HG03354 (cell line): Measurements from ENCODE around the gene MGP.

Source experiments
- ATAC-seq: cut with Tn5 transposase; IDR thresholded peaks from one replicate; pipeline ENCODE4 v1.9.1; 2021; ENCODE audit warnings: mild to moderate bottlenecking; ENCODE audit not compliant: unreplicated experiment, poor library complexity, severe bottlenecking

MGP gene

DNA sequence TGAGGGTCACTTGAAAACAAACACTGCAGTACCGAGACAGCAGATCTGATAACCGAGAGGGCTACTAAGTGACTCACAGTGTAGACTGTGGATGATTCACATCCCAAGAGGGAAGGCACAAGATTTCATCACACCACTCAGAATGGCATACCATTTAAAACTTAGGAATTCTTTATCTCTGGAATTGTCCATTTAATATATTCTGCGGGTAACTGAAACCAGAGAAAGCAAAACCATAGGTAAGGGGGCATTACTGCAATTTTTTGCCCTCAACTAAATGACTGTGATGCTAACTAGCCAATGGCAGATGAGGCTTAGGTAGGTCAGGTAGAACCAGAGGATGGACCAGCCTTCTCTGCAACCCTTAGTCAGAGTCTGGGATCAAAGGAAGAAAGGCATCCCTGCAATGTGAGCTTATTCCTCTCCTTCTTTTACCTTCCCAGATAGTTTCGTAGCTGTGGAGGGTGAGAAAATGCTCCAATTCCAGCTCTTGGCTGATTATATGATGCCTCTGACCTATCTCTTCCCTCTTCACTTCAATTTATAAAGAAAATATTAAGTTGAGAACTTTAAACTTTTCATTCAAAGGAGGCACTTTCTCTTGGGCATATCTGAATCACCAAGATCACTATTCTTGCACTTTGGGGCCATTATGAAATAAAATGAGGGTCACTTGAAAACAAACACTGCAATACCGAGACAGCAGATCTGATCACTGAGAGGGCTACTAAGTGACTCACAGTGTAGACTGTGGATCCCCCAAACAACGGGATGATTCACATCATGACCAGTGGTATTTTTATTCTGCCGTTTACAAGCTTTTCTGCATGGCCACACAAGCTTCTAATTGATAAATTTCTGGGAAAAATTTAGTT is 49.1 kb downstream of the MGP start:
- ATAC-seq = no peak

DNA sequence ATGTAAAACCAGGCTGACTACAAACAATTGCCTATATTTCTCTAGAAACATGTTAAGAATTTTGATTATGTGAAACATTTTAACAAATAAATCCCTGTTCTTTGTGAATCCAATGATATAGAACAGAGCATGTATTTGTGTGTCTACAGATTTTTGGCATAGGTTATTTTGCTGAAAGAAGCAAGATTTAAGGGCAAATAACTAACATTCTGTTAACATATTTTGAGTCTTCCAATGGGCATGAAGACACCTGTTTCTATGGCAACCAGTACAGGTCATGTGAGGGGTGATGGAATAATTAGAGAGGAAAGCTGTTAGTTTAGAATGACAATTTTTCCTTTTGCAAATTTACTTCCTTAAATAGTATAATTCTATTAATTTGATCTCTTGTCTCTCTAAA is 51.1 kb downstream of the MGP start:
- ATAC-seq = no peak

DNA sequence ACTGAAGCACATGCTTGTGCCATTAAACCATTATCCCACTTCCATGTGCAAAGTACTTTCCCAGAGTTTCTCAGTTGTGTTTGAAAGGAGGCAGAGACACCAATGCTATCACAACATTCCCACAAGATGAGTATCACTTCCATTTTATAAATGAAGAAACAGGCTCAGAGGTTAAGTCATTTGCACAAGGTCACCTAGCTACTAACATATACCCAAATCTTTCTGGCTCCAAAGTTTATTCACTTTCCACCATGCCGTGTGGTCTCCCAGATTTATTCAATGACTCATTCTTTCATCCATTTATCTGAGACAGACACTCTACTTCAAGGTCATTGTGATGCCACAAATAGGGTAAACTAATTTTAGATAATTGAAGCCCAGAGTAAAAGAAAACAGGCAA is 51.7 kb downstream of the MGP start:
- ATAC-seq = no peak

DNA sequence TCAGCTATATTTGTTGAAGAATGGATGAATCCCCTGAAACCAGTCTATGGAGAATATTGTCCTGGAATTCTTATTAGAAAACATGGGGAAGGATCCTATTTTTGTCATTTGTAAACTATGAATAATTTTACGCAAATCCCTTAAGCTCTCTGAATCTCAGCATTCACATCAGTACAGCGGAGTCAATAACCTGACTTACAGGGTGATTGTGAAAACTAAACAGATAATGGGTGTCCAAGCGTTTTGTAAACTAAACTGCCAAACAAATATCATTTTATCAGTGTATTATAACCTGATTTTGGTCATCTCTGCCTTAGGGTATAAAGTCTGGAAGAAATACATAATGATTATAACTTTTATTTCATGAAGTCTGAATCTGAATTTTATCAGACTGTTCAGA is 52.3 kb downstream of the MGP start:
- ATAC-seq = no peak
